HFFc6 (cell line): ENCODE results near the gene HMX2. TPM values are rescaled to one million over a fixed set of nuclear protein-coding genes. Genes with fewer than 3 reads are reported as not detected.

Experiments used
- DNase-seq: peaks from one replicate; pipeline ENCODE4 v3.0.0-alpha.2; 2018
- H3K27ac Mint-ChIP-seq: 2 replicates; pipeline ENCODE4 v1.8.0; 2020; ENCODE audit warnings: mild to moderate bottlenecking, mixed read lengths
- H3K27me3 Mint-ChIP-seq: 2 replicates; pipeline ENCODE4 v1.8.0; 2021; ENCODE audit warnings: mild to moderate bottlenecking, moderate library complexity, mixed read lengths; ENCODE audit not compliant: insufficient read depth
- H3K36me3 Mint-ChIP-seq: 2 replicates; pipeline ENCODE4 v1.8.0; 2021; ENCODE audit warnings: low read depth, mixed read lengths
- H3K4me1 Mint-ChIP-seq: 2 replicates; pipeline ENCODE4 v1.8.0; 2020; ENCODE audit warnings: low read depth, mixed read lengths
- H3K4me3 Mint-ChIP-seq: 2 replicates; pipeline ENCODE4 v1.8.0; 2020; ENCODE audit warnings: mild to moderate bottlenecking, moderate library complexity, mixed read lengths
- H3K9me3 Mint-ChIP-seq: 2 replicates; pipeline ENCODE4 v1.8.0; 2020; ENCODE audit warnings: mild to moderate bottlenecking, mixed read lengths
- CTCF ChIP-seq: fragments of 200-600 bp; sonication (generic); IDR thresholded peaks from 2 replicates; pipeline ENCODE4 v1.5.0; 2021; ENCODE audit warnings: antibody characterized with exemption, mild to moderate bottlenecking
- long read RNA-seq: library from polyadenylated mRNA; unstranded; transcript quantifications from one replicate; pipeline ENCODE4 v2.0.0, GENCODE V29; 2019
- total RNA-seq, 6 experiments: library from RNA; stranded (reverse); fragmentation: NEBNext Ultra II Directional; extraction: Animal tissue kit (Norgen Biotek cat#: 25700); gene quantifications; 2 replicates in 1 of 6; 3 replicates in 5 of 6; pipeline ENCODE4 v1.2.3, GENCODE V29; 2021

HMX2 gene
- not detected for total RNA-seq
- long read RNA-seq: 0 reads

- peaks cover 17% of the 10 kb centered on the region for H3K4me1 Mint-ChIP-seq
- H3K4me3 Mint-ChIP-seq: peak within 1 kb of the TSS; percentile 18; the same call in 1 of the 2 replicates
- no peak for TF ChIP-seq CTCF
- no peak for DNase-seq
- H3K36me3 Mint-ChIP-seq: no peaks in the 10 kb centered on the region
- H3K27me3 Mint-ChIP-seq: peaks cover 69% of the 10 kb centered on the region
- H3K9me3 Mint-ChIP-seq: no peaks in the 10 kb centered on the region
- H3K27ac Mint-ChIP-seq: no peak within 1 kb of the TSS
Measured at GRCh38 chr10:123147635-123148413, at the start of gene HMX2. Gene HMX2 (plus strand): TSS chr10:123148136. CDS start chr10:123148379, 243 bp downstream.

GRCh38 chr10:123100030-123100762 is 47.7 kb upstream of the HMX2 start:
- DNase-seq: no peak
- H3K27me3 Mint-ChIP-seq: peaks cover 5% of the 10 kb centered on the region; the same call in 1 of the 2 replicates

GRCh38 chr10:123101872-123102271 is 46.1 kb upstream of the HMX2 start:
- no peaks in the 10 kb centered on the region for H3K4me1 Mint-ChIP-seq
- no peak for TF ChIP-seq CTCF
- no peak overlapping the region for H3K27ac Mint-ChIP-seq
- H3K36me3 Mint-ChIP-seq: no peaks in the 10 kb centered on the region
- no peak for DNase-seq
- H3K4me3 Mint-ChIP-seq: no peak overlapping the region
- H3K27me3 Mint-ChIP-seq: peaks cover 8% of the 10 kb centered on the region
- H3K9me3 Mint-ChIP-seq: peaks cover 3% of the 10 kb centered on the region; the same call in 1 of the 2 replicates

More at GRCh38 chr10:123100030-123100762, 47.7 kb upstream of the HMX2 start:
- Mint-ChIP-seq H3K4me1 (no peaks in the 10 kb centered on the region), H3K27ac (no peak overlapping the region), H3K4me3 (no peak overlapping the region), H3K9me3 (peaks cover 3% of the 10 kb centered on the region; the same call in 1 of the 2 replicates), H3K36me3 (no peaks in the 10 kb centered on the region)
- TF ChIP-seq CTCF: no peak

- Mint-ChIP-seq H3K36me3 (no peaks in the 10 kb centered on the region), H3K4me3 (no peak overlapping the region), H3K9me3 (peaks cover 3% of the 10 kb centered on the region; the same call in 1 of the 2 replicates), H3K4me1 (no peaks in the 10 kb centered on the region), H3K27me3 (peaks cover 7% of the 10 kb centered on the region), H3K27ac (no peak overlapping the region)
- no peak for TF ChIP-seq CTCF
- DNase-seq: no peak
Measured at GRCh38 chr10:123102673-123103072, 45.3 kb upstream of the HMX2 start.

- Mint-ChIP-seq H3K27ac (no peak overlapping the region), H3K9me3 (peaks cover 3% of the 10 kb centered on the region; the same call in 1 of the 2 replicates), H3K27me3 (peaks cover 7% of the 10 kb centered on the region), H3K36me3 (no peaks in the 10 kb centered on the region), H3K4me1 (no peaks in the 10 kb centered on the region), H3K4me3 (no peak overlapping the region)
- TF ChIP-seq CTCF: no peak
- DNase-seq: no peak
Measured at GRCh38 chr10:123103944-123104343, 44.0 kb upstream of the HMX2 start.
